ENCODE results near the gene ELF4.
A peak's percentile ranks its signal among the peaks of the same experiment; 100 is the strongest.

ELF4 gene

DNA sequence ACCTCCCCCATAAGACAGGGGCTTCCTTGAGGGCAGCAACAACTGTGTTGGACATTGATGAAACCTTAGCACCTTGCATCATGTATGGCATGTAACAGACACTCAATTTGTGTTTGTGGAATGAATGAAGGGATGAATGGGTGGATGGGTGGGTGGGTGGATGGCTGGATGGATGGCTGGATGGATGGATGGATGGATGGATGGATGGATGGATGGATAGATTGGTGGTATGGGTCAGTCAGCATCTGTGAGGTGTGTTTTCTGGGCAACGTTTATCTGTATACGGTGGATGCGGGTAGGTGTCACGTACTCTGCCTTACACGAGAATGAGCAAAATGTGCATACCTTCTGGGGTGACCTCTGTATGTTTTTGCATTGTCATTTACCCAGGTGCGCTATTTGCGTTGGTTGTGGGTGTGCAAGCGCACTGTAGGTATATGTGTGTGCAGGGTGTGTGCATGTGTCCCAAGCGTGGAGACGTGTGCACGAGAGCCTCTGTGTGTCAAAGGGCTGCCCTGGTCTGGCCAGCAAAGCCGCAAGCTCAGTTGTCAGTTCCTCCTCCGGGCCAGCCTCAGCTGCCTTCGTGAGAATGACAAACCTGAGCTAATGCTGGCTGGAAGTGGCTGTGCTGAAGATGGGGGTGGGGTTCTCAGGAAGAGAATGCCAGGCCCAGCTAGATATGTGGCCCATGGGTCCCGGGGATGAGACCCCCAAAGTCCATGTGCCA is 26.5 kb downstream of the ELF4 start:
- DNase-seq, result no peak

DNA sequence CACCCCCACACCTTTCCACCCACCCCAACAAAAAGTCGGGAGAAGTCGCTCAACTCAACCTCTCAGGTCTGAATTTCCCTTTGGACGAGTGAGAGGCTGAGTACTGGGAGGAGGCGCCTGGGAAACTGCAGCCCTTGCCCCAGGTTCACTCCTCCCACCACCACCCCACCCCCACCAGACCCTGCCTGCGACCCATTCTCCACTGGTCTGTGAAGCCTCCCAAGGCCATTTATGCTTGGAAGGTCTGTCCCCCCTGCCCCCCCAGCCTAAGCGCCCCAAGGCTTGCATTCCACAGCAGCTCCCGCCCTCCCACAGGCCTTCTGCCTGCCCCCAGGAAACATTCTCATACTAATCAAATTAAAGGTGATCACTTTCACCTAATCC is 27.2 kb downstream of the ELF4 start:
- DNase-seq, result no peak

DNA sequence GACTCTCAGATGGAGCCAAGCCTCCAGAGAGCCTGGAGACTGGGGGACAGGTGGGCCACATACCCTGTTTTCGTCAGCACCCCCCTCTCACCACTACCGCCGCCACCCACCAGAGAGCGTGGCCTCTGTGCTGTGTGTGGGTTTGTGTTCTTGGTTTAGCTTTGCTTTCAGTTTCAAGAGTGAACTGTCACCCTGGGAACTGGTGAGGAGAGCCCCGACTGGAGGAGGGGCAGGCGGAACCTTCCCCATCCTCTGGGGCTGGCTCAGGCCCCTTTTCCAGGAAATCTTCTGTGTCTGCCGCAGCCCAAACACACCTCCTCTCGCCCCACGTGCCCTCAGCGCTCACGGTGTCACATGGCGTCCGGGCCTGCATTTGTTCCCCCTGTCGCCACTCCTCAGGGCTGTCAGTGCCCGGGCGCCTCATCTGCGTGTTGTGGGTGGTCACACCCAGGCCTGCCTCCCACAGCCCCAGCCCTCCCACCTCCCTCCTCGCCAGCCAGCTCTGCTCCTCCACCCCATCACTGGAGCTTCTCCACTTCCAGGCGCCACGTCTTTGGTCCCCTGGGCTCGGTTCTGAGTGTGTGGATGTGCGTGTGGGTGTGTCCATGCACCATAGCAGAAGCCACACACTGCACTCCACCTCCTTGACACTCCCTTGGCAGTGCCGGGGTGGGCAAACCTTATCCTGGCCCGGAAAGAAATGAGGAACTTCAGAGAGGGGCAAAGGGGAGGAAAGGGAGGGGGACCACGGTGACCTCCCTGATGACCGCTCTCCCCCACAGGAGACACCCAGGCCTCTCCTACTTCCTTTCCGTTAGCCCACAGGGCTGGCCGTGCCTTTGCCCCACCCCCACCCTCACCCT is 27.8 kb downstream of the ELF4 start:
- DNase-seq, result peak; percentile 68

DNA sequence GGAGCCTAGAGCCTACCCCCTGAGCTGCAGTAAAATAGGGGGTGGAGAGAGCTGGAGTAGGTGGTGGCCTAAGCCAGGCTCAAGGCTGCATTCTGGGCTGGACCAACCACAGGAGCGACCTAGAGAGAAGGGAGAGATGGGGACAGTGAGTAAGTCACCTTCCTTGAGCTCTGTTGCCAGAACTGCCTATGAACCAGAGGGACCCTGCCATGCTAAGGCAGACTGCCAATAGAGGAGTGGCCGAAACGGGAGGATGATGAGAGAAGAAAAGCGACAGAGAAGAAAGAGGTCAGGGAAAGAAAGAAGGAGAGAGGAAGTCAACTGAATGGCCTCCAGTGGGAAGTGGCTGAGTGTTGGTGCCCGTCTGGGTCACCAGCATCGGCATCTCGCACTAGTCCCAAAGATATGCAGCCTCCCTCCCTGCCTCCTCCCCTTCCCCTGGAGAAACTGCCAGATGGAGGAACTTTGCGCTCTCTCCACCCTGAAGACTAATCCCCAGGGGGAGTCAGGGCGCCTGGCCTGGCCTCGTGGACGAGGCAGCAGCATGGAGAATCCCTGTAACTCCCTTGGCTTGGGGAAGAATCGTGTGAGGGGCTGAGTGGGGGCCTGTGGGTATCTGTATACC is 28.8 kb downstream of the ELF4 start:
- DNase-seq, result no peak

DNA sequence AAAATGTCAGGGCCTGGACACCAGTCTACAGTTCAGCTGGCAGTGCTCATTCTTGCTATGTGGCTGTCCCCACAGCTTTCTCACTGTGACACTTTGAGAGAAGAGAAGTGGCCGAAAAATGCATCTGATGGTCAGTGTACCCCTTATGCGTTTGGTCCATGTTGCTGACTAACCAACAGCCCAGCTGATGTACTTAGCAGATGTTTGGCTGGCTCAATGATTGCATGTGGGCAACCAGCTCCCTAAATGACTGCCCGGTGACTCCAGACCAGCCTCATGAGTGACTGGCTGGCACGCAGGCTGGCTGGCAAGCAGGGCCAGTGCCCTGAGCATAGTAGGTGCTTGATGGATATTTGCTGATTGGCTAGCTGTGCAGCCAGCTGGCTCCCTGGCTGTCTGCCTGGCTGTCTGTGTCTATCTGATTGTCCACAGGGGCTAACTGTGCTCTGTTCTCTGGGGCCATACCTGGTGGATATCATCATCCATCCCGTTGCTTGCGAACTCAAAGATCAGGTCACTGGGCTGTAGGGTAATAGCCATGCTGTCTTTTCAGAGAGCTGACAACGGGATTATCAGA is 29.4 kb downstream of the ELF4 start:
- DNase-seq, result no peak

DNA sequence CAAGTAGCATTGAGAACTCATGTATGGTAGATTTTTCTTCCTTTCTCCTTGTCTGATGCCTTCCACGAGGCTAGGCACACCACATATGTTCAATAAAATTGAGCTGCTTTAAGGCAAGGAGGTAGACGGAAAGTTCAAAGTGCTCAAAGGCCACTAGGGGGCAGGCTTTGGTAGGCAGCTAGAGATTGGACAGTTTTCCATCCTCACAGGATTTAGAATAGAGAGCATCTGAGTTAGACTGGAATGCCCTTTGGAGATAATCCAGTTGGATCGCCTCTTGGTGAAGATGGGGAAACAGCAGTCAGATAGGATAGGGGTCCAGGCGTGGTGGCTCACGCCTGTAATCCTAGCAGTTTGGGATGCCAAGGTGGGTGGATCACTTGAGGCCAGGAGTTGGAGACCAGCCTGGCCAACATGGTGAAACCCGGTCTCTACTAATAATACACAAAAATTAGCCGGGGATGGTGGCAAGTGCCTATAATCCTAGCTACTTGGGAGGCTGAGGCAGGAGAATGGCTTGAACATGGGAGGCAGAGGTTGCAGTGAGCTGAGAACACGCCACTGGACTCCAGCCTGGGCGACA is 30.4 kb downstream of the ELF4 start:
- peak; percentile 54 for DNase-seq

DNA sequence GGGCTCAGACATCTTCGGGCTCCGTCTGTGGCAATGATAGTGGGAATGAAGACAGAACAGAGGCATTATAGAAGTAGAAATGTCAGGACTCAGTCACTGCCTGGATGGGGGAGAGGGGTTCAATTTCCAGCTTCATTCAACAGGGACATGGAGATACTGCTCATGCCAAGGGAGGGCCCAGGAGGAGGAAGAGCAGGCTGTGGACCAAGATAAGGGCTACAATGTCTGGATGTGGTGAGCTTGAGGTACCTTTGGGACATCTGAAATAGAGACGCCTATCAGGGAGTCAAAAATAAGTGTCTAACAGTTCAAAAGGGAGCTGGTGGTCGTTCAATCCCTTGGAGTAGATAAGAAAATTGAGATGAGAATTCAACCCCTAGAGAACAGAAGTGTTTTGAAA is 34.5 kb downstream of the ELF4 start:
- no peak for DNase-seq

DNA sequence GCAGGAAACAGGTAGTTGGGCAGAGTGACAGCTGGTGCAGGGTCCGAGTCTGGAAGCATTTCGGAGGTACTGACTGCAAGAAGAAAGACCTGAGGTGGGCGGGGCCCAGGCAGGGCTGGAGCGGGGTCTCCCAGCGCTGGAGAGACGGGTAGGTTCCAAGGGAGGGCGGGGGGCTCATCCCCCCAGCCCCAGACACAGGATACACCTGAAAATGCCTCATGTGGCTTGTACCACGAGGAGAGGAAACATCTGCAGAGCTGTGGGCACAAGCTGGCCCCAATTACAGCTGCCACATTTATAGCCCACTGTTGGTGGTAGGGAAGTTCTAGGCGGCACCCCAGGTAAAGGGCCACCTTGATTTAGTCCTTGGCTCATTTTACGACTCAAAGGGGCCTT is 38.0 kb downstream of the ELF4 start:
- DNase-seq, result no peak

DNA sequence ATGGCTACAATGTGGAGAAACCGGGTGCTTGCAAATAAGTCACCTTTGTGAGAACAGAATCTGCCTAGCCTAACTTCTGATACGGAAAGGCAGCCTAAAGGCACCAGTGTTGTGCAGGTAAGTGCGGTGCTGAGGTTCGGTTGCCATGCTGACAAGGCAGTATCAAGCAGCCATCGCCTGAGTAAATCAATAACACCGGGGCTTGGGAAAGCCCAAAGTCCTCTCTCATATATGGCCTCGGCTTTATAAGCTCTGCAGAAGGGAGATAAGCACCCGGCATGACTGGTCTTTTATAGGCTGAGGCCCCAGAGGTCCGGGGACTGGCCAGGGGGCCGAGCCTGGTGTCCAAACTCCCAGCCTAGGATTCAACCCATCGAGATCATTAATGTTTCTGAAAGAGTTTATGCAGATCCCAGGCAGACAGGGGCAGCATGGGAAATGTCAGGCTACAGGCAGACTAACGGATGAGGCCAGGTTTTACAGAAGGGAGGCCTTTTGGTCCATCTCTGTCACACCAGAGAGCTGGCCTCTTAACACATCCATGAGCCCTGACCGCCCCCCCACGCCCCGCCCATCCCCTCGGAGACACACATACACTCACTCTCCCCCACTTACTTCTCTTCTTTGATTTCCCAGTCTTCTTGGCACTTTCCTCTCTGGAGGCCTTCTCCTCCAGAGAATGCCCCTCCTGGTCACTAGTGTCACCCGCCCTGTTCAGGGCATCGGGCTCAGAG is 38.5 kb downstream of the ELF4 start:
- DNase-seq, result no peak

DNA sequence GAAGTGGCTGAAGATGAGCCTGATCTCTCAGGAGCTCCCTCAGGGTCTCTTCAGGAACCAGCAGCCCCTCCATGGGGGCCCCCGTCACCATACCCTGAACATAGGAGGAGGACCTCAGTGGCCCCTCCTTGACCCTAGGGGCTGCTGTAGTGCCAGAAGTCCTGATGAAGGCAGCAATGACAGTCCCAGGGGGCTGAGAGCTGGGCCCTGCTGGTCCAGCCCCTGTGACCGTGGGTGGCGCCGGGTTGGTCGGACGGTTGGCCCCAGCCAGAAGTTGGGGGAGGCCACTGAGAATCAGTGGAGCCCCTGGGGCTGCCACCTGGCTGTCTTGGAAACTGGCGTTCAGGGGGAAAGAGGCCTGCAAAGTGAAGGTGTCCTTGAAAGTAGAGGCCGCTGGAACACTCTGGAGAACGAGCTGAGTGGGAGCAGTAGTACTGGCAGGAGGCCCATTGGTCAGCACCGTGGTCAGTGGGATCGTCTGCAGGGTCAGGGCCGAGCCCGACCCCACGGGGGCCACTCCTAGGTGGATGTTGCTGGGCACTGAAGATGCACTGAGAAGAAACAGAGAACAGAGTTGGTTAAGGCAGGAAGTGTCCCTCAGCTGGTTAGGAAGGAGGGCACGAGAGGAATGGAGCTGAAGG is 43.2 kb downstream of the ELF4 start:
- DNase-seq, result no peak

DNA sequence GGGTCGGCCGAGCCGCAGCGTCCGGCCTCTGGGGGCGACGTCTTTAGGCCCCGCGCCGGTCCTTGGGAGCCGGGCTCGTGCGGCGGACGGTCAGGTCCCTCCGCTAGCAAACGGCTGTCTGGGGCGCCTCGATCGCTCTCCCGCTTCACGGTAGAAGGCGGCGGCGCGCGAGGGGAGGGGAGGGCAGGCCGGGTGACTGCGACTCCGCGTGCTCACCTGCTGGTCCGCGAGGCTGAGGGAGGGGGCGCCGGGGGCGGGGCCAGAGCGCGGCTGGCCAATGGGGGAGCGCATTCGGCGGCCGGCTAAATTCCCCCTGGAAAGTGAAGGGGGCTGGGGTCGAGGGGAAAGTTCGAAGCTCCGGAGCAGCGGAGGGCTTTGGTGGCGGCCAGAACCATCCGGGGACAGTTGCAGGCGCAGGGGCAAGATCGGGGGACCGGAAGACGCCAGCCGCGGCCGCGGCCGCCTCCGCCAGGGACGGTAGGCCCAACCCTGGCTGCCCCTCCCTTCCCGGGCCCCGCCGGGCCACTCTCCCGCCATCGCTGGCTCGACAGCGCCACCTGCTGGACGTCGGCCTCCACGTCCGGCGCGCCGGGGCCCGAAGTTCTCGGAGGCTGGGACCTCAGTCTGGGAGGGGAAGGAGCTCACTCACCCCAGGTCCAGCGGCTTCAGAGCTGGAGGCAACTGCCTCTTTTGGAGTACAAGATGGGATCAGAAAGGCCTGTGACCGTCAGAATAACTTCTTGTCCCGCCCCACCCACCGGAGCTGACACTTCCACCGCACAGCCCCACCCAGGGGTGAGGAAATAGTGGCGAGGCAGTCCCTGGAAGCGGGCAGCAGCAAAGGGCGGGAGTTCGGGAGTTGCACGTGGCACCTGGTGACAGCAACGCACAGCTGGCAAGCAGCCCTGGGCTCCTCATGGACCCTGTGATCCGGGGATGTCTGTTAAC is 49.9 kb downstream of the ELF4 start:
- peak; percentile 82 for DNase-seq

DNA sequence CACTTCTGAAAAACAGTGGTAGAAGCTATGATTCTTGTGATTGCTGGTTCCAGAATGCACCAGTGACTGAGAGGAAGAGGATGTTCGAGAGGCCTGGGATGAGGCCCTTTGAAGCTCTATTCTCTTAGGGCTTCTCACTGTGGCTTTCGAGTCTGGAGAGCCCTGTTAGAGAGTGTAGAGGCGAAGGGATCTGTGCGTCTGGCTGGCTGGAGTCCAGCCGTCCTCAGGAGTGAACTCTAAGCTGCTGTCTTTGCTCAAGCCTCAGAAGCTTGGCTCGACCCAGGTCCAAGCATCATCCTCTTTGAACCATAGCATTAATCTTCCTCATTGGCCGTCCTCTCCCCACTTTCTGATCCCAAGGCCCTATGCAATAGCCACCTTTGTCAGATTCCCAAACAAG is 51.6 kb downstream of the ELF4 start:
- no peak for DNase-seq

DNA sequence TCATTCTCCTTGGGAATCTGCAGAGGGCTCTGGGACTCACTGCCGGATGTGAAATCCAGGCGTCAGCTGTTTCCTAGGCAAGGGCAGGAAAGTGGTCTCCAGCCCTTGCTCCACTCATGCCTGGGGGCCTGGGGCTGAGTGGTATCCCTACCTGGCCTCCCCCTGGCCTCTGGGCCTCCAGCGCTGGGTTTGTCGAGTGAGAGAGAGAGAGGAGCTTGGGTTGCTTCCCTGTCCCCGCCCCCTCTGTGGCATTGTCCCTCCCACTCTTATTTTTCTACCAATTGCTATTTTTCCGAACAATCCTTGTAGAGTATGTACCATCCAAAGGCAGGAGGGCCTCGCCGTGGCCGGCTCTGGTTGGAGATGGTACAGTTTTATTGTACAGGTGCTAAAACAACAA is 53.1 kb downstream of the ELF4 start:
- no peak for DNase-seq

DNA sequence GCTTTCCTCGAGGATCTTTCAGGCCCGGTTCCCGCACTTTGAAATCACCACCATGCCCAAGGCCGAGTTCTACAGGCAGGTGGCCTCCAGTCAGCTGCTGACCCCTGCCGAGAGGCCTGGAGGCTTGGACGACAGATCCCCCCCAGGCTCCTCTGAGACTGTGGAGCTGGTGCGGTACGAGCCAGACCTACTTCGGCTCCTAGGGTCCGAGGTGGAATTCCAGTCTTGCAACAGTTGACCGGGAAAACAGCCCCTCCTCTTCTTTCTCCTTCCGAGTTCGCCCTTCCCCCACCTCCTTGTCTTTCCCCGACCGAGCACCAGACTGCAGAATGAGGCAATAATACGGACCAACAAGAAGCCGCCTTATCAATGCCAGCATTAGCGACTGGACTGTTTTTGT is 54.4 kb downstream of the ELF4 start:
- DNase-seq, result no peak

DNA sequence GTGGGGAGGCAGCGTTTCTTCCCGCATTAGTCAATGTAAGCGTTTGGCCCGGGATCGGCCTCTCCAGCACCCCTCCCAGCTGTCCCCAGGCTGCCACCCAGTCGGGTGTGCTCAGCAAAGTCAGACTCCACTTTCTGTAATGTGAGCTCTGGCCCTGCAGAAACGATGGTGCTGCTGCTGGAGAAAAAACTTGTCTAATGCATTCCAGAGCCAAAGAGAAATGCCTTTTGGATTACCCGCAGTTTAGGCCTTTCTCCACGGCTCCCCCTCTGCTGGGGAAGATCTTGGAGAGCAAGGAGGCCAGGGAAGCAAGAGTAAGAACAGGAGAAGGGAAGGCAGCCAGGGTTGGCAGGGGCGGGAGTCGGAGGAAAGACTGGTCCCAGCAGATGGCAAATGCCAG is 55.2 kb downstream of the ELF4 start:
- DNase-seq, result no peak

DNA sequence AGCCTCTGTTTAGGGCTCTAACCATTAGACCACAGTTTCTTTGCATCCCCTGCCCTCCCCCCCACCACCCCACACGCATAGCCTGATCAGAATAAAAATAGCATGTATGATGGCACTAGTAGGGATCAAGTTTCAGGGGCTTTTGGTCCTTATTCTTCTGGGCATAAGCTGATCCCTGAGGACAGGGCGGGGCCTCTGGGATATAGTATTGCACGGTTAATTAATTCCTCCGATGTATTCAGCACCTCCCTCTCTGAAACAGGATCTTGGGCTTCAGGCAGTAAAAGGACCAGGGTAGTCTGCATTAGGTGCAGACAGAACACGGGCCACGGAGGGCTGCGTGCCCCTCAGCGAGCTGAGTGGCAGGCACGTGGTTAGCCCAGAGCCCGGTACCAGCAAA is 57.1 kb downstream of the ELF4 start:
- no peak for DNase-seq

DNA sequence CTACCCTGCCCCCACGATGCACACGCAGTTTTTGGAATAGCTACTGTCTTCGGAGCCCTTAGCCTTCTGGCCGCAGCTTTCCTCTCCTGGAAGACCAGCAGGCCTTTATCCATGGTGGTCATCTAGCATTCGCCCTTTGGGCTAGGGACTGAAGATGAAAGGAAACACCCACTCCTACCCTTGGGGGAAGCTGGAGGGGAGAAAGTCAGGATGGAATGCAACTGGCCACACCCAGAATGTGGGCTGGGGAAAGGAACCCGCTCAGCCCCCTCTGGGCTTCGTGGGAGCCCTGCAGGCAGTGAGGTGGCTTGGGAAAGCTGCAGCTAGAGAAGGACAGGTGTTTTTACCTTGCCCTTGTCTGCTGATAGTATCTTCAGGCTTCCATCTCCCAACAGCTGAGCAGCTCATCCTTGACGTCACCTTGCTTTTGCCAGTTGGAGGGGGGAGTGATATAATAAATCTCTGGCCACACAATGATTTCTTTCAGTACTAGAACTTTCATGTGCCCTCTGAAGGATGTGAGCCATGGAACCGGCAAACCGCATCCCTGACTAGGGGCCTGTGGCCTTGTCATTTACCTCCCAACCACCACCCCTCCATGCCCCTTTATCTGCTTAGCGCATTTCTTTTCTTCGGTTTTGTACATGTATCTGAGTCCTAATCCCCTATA is 59.0 kb downstream of the ELF4 start:
- no peak for DNase-seq

DNA sequence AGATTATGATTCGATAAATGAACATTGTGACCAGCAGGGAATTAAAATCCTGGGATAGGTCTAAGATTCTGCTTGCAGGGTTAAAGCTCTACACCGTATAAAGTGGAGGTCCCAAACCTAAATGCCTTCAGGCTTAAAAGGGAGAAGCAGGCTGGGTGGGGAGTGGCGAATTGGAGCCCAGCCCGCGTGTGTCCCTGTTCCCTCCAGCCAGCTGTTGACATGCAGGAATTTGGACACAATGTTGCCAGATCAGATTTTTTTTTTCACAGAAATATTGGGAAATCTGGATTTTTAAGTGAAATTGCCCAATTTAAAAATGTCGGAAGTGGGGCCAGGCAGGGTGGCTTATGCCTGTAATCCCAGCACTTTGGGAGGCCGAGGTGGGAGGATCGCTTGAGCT is 60.5 kb downstream of the ELF4 start:
- DNase-seq, result no peak

DNA sequence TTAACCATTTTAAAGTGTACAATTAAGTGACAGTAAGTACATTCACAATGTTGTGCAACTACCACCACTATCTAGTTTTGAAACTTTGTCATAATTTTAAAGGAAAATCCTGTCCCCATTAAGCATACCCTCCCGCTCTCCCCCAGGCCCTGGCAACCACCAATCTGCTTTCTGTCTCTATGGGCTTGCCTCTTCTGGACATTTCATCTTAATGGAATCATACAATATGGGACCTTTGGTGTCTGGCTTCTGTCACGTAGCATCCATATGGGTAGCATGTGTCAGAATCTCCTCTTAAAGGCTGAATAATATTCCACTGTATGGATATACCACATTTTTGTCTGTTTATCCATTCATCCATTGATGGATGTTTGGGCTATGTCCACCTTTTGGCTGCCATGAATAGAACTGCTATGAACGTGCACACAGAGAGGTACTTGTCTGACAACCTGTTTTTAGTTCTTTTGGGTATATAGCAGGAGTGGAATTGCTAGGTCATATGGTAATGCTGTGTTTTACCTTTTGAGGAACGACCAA is 61.5 kb downstream of the ELF4 start:
- no peak for DNase-seq

DNA sequence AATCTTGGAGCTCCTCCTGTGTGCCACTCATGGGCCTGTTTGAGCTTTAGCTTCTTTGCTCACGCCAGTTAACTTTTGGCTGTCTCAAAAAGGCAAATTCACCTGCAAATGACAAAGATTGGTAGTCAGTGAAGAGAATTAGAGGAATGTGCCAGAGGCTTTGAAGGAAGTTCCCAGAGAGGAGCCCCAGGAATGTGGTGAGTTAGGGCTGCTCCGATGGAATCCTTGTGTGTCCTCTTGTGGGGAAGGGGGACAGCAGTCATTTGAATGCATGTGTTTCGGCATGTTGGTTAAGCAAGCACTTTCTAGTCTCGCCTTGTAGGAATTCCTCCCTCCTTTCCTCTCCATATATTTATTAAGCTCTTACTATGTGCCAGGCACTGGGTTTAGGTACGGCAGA is 62.9 kb downstream of the ELF4 start:
- DNase-seq, result no peak
